WERI-Rb-1 (cell line): Measurements from ENCODE around the gene FLCN.

Source experiments
- DNase-seq: peaks from one replicate; pipeline ENCODE4 v3.0.0-alpha.2; 2020
- H3K27ac ChIP-seq: fragments of 250-450 bp; sonication (Bioruptor Pico); 2 replicates; pipeline ENCODE4 v1.5.1; 2020; ENCODE audit warnings: mild to moderate bottlenecking, moderate library complexity
- H3K27me3 ChIP-seq: fragments of 250-450 bp; sonication (Bioruptor Pico); 2 replicates; pipeline ENCODE4 v1.5.1; 2021; ENCODE audit warnings: mild to moderate bottlenecking, low read depth, moderate library complexity; ENCODE audit not compliant: insufficient read depth, severe bottlenecking
- H3K36me3 ChIP-seq: fragments of 250-450 bp; sonication (Bioruptor Pico); 2 replicates; pipeline ENCODE4 v1.5.1; 2020; ENCODE audit warnings: mild to moderate bottlenecking, moderate library complexity
- H3K4me3 ChIP-seq: 2 replicates; pipeline ENCODE4 v1.5.1; 2011; ENCODE audit warnings: low read depth, mild to moderate bottlenecking, control low read depth, low read length
- H3K9me3 ChIP-seq: fragments of 250-450 bp; sonication (Bioruptor Pico); 2 replicates; pipeline ENCODE4 v1.5.1; 2021; ENCODE audit warnings: mild to moderate bottlenecking, moderate library complexity; ENCODE audit not compliant: severe bottlenecking
- CTCF ChIP-seq: IDR thresholded peaks from 2 replicates; pipeline ENCODE4 v1.5.1; 2011; ENCODE audit warnings: low read depth, mild to moderate bottlenecking, control low read depth, inconsistent platforms, low read length

The FLCN gene

DNA sequence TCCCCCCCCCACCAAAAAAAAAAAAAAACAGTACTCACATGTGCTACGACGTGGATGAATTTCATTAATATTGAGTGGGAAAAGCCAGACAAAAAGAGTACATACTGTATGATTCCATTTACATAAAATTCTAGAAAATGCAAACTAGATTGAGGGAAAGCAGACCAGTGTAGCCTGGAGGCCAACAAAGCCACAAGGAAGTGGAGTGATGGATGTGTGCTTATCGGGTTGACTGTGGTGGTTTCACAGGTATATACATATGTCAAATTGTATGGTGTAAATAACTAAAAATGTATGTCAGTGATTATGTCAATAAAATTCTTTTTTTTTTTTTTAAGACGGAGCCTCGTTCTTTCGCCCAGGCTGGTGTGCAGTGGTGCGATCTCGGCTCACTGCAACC lies 29.0 kb downstream of the FLCN start:
- H3K36me3 ChIP-seq = peaks cover 29% of the 10 kb centered on the region
- no peaks in the 10 kb centered on the region for H3K27me3 ChIP-seq
- no peak overlapping the region for H3K27ac ChIP-seq
- no peak overlapping the region for H3K4me3 ChIP-seq
- no peak for TF ChIP-seq CTCF
- no peak for DNase-seq
- H3K9me3 ChIP-seq = peaks cover 8% of the 10 kb centered on the region

DNA sequence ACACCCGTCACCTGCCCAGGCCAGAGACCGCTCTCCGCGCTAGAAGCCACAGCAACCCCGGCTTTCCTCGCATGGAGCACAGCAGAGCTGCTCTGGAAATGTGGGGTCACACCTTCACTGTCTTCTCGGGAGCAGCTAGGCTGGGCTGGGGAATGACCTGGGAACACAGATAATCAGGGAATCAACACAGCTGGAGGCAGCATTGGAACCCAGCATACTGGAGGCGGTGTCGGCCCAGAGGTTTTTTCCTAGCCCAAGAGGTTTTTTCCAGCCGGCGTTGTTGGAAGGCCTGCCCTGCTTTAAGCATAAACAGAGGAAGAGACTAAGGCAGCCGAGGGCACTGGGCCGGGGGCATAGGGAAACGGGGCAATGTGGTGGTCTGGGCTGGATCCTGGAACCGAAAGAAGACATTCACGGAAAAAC lies 30.0 kb downstream of the FLCN start:
- H3K4me3 ChIP-seq = no peak overlapping the region
- DNase-seq = no peak
- H3K27me3 ChIP-seq = no peaks in the 10 kb centered on the region
- peaks cover 8% of the 10 kb centered on the region for H3K9me3 ChIP-seq
- no peak overlapping the region for H3K27ac ChIP-seq
- H3K36me3 ChIP-seq = peaks cover 31% of the 10 kb centered on the region
- no peak for TF ChIP-seq CTCF

DNA sequence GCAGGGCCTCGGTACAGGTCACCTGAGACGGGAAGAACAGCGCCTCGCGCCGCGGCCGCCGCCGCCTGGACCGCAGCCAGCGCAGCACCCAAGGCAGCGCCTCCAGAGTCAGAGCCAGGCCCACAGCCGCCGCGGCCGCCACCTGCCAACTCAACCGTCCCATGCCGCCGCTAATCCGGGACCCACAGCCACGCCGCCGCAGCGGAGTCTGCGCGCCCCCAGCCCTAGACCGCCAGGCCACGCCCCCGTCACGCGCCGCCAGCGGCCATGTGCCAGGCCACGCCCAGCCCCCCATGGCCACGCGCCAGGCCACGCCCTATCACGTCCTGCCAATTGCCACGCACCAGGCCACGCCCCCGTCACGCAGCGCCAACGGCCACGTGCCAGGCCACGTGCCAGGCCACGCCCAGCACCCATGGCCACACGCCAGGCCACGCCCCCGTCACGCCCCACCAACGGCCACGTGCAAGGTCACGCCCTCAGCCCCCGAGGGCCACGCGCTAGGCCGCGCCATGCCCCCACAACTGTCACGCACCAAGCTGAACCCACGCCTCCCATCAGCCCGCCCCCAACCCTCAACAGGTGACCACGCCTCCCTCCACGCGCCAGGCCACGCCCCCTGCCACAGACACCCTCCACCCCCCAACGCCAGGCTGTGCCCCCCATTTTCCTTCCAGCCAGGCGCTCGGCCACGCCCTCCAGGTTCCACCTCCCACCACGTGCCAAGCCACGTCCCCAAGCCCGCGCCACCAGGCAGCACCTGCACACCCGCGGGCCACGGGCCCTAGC lies 30.6 kb downstream of the FLCN start, which contains the start of gene PLD6:
Gene PLD6 (minus strand): TSS at position 210 of the 789 bp plus-strand sequence. CDS start 47 bp downstream, at position 163.
- Histone ChIP-seq H3K27me3 (no peaks in the 10 kb centered on the region), H3K36me3 (peaks cover 34% of the 10 kb centered on the region), H3K27ac (peak within 1 kb of the TSS; percentile 84), H3K9me3 (peaks cover 8% of the 10 kb centered on the region), H3K4me3 (peak within 1 kb of the TSS; percentile 55)
- DNase-seq = peak; percentile 95
- no peak for TF ChIP-seq CTCF

- no peak for TF ChIP-seq CTCF
- Histone ChIP-seq H3K27ac (peak overlapping the region; percentile 84), H3K4me3 (peak overlapping the region; percentile 55), H3K36me3 (peaks cover 42% of the 10 kb centered on the region), H3K9me3 (peaks cover 8% of the 10 kb centered on the region), H3K27me3 (no peaks in the 10 kb centered on the region)
- peak; percentile 51 for DNase-seq
Measured at GRCh38 chr17:17205368-17206123, 31.4 kb downstream of the FLCN start.

- Histone ChIP-seq H3K9me3 (peaks cover 8% of the 10 kb centered on the region), H3K4me3 (peak overlapping the region; percentile 55), H3K27me3 (no peaks in the 10 kb centered on the region), H3K27ac (peak overlapping the region; percentile 84), H3K36me3 (peaks cover 42% of the 10 kb centered on the region)
- no peak for TF ChIP-seq CTCF
- DNase-seq = no peak
Measured at GRCh38 chr17:17204635-17205231, 32.2 kb downstream of the FLCN start.
